ENCODE measurements around the gene ST3GAL4.

The ST3GAL4 gene

GRCh38 chr11:126406368-126406767, 50.9 kb downstream of the ST3GAL4 start:
- TF ChIP-seq, protein P1, sequence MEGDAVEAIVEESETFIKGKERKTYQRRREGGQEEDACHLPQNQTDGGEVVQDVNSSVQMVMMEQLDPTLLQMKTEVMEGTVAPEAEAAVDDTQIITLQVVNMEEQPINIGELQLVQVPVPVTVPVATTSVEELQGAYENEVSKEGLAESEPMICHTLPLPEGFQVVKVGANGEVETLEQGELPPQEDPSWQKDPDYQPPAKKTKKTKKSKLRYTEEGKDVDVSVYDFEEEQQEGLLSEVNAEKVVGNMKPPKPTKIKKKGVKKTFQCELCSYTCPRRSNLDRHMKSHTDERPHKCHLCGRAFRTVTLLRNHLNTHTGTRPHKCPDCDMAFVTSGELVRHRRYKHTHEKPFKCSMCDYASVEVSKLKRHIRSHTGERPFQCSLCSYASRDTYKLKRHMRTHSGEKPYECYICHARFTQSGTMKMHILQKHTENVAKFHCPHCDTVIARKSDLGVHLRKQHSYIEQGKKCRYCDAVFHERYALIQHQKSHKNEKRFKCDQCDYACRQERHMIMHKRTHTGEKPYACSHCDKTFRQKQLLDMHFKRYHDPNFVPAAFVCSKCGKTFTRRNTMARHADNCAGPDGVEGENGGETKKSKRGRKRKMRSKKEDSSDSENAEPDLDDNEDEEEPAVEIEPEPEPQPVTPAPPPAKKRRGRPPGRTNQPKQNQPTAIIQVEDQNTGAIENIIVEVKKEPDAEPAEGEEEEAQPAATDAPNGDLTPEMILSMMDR (IDR thresholded peaks at IDR 0.05; ENCODE audit: control insufficient read depth, insufficient read depth, low read depth, low read length, missing control alignments) = no peak
- H3K4me3 ChIP-seq (ENCODE audit: control insufficient read depth, low read depth, low read length) = no peak overlapping the region
- DNase-seq (ENCODE audit: low read depth) = no peak

- DNase-seq (ENCODE audit: low read depth) = no peak
- TF ChIP-seq, protein P1 (IDR thresholded peaks at IDR 0.05; ENCODE audit: control insufficient read depth, insufficient read depth, low read depth, low read length, missing control alignments) = no peak
- H3K4me3 ChIP-seq (ENCODE audit: control insufficient read depth, low read depth, low read length) = no peak overlapping the region
Measured at GRCh38 chr11:126407101-126407521, 51.6 kb downstream of the ST3GAL4 start.

GRCh38 chr11:126407682-126408288, 52.3 kb downstream of the ST3GAL4 start:
- DNase-seq (ENCODE audit: low read depth) = no peak
- H3K4me3 ChIP-seq (ENCODE audit: control insufficient read depth, low read depth, low read length) = no peak overlapping the region
- TF ChIP-seq, protein P1 (IDR thresholded peaks at IDR 0.05; ENCODE audit: control insufficient read depth, insufficient read depth, low read depth, low read length, missing control alignments) = no peak

GRCh38 chr11:126408496-126408895, 53.0 kb downstream of the ST3GAL4 start:
- no peak for DNase-seq (ENCODE audit: low read depth)
- TF ChIP-seq, protein P1 (IDR thresholded peaks at IDR 0.05; ENCODE audit: control insufficient read depth, insufficient read depth, low read depth, low read length, missing control alignments) = no peak
- no peak overlapping the region for H3K4me3 ChIP-seq (ENCODE audit: control insufficient read depth, low read depth, low read length)

- TF ChIP-seq, protein P1 (IDR thresholded peaks at IDR 0.05; ENCODE audit: control insufficient read depth, insufficient read depth, low read depth, low read length, missing control alignments) = no peak
- DNase-seq (ENCODE audit: low read depth) = no peak
- no peak overlapping the region for H3K4me3 ChIP-seq (ENCODE audit: control insufficient read depth, low read depth, low read length)
Measured at GRCh38 chr11:126408901-126409619, 53.6 kb downstream of the ST3GAL4 start.

DNA sequence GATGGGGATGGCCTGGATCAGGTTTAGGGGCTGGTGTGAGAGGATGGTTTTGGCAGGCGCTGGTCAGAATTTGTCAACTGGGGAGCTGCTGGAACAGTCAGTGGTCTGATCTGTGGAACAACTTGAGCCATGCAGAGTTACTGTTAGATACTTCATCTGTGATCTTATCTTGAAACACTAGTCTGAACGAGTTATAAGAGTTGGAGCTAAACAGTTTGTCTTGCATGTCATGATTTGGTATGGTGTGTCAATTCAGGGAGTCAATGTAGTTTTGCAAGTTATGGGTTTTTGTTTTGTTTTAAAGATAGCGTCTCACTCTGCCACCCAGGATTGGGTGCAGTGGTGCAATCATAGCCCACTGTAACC, 54.1 kb downstream of the ST3GAL4 start:
- no peak for DNase-seq (ENCODE audit: low read depth)
- TF ChIP-seq, protein P1 (IDR thresholded peaks at IDR 0.05; ENCODE audit: control insufficient read depth, insufficient read depth, low read depth, low read length, missing control alignments) = no peak
- no peak overlapping the region for H3K4me3 ChIP-seq (ENCODE audit: control insufficient read depth, low read depth, low read length)
